GM23248 (cell line): ENCODE results near the gene ATP2B2. TPM values are rescaled to one million over a fixed set of nuclear protein-coding genes. Genes with fewer than 3 reads are reported as not detected.

ENCODE experiments used
- DNase-seq: peaks from one replicate; pipeline ENCODE4 v3.0.0-alpha.2; 2015
- H2AFZ ChIP-seq: fragments of 200-600 bp; sonication (generic); 2 replicates; pipeline ENCODE4 v1.6.1; 2016; ENCODE audit warnings: antibody characterized with exemption
- H3F3A ChIP-seq: fragments of 200-600 bp; sonication (generic); 2 replicates; pipeline ENCODE4 v1.6.1; 2016; ENCODE audit warnings: mild to moderate bottlenecking, antibody characterized with exemption, mixed run types; ENCODE audit not compliant: insufficient read depth
- H3K27ac ChIP-seq: fragments of 200-600 bp; sonication (generic); 2 replicates; pipeline ENCODE4 v1.5.1; 2016; ENCODE audit warnings: mild to moderate bottlenecking
- H3K27me3 ChIP-seq: fragments of 200-600 bp; sonication (generic); replicated peaks from 2 replicates; pipeline ENCODE4 v1.6.1; 2016; ENCODE audit warnings: mild to moderate bottlenecking; ENCODE audit not compliant: insufficient read depth
- H3K36me3 ChIP-seq: fragments of 200-600 bp; sonication (generic); 2 replicates; pipeline ENCODE4 v1.6.1; 2016; ENCODE audit warnings: low read depth, mild to moderate bottlenecking
- H3K4me1 ChIP-seq: fragments of 200-600 bp; sonication (generic); 2 replicates; pipeline ENCODE4 v1.6.1; 2016; ENCODE audit warnings: mild to moderate bottlenecking; ENCODE audit not compliant: insufficient read depth
- H3K4me2 ChIP-seq: fragments of 200-600 bp; sonication (generic); one replicate; pipeline ENCODE4 v1.6.1; 2016; ENCODE audit warnings: mild to moderate bottlenecking; ENCODE audit not compliant: unreplicated experiment
- H3K4me3 ChIP-seq: fragments of 200-600 bp; sonication (generic); 2 replicates; pipeline ENCODE4 v1.5.1; 2016; ENCODE audit warnings: mild to moderate bottlenecking
- H3K79me2 ChIP-seq: fragments of 200-600 bp; sonication (generic); 2 replicates; pipeline ENCODE4 v1.6.1; 2016; ENCODE audit warnings: mild to moderate bottlenecking; ENCODE audit not compliant: insufficient read depth
- H3K9ac ChIP-seq: fragments of 200-600 bp; sonication (generic); 2 replicates; pipeline ENCODE4 v1.6.1; 2016; ENCODE audit warnings: mild to moderate bottlenecking
- H3K9me2 ChIP-seq: fragments of 200-600 bp; sonication (generic); 2 replicates; pipeline ENCODE4 v1.6.1; 2016; ENCODE audit warnings: mixed run types, mild to moderate bottlenecking, moderate library complexity; ENCODE audit not compliant: insufficient read depth
- H3K9me3 ChIP-seq: fragments of 200-600 bp; sonication (generic); one replicate; pipeline ENCODE4 v1.6.1; 2017; ENCODE audit warnings: low read depth
- H4K20me1 ChIP-seq: fragments of 200-600 bp; sonication (generic); 2 replicates; pipeline ENCODE4 v1.6.0; 2016; ENCODE audit not compliant: insufficient read depth
- EZH2 ChIP-seq: fragments of 200-600 bp; sonication (generic); IDR thresholded peaks from 2 replicates; pipeline ENCODE4 v1.6.1; 2018; ENCODE audit warnings: antibody characterized with exemption, mild to moderate bottlenecking; ENCODE audit not compliant: insufficient read depth, poor library complexity, severe bottlenecking
- EZH2phosphoT487 ChIP-seq: fragments of 200-600 bp; sonication (generic); IDR thresholded peaks from 2 replicates; pipeline ENCODE4 v1.6.1; 2018; ENCODE audit warnings: antibody characterized with exemption, moderate library complexity, mild to moderate bottlenecking, low read depth; ENCODE audit not compliant: insufficient read depth
- WGBS, 2 experiments: methylation state at CpG; one replicate each; pipeline ENCODE4 v1.1.6; 2015 to 2017; ENCODE audit warnings: low lambda C conversion rate in 2 of 2, low coverage in 1 of 2; ENCODE audit errors: missing lambda C conversion rate in 2 of 2; 5-methylcytosine and 5-hydroxymethylcytosine counted together
- in situ Hi-C: fragments of 300-500 bp; cut with MboI; formaldehyde crosslinking; loops from 2 replicates; pipeline ENCODE4 v1.15.0; 2020
- polyA plus RNA-seq: library from polyadenylated mRNA; unstranded; fragments of >200 nt; fragmentation: Nextera tagmentation; extraction: Ambion mirVana; gene quantifications from 2 replicates; pipeline ENCODE4 v1.2.1, GENCODE V29; 2016
- total RNA-seq: library from RNA; depleted of rRNA; stranded (reverse); fragments of >200 nt; shearing (Covaris generic); gene quantifications from 2 replicates; pipeline ENCODE4 v1.2.3, GENCODE V29; 2014

ATP2B2 gene
- total and polyA plus RNA-seq, 2 experiments from 2014 or later = not detected

GRCh38 chr3:10533737-10534023 is 28.3 kb upstream of the ATP2B2 start:
- Histone ChIP-seq H3F3A (no peaks in the 10 kb centered on the region), H2AFZ (no peak overlapping the region), H3K9me3 (no peaks in the 10 kb centered on the region), H3K27me3 (peaks cover 8% of the 10 kb centered on the region), H3K36me3 (no peaks in the 10 kb centered on the region), H3K27ac (no peak overlapping the region), H3K9ac (no peak overlapping the region), H3K4me1 (no peaks in the 10 kb centered on the region), H3K4me2 (no peak overlapping the region), H3K79me2 (no peaks in the 10 kb centered on the region), H3K4me3 (no peak overlapping the region), H3K9me2 (no peaks in the 10 kb centered on the region), H4K20me1 (no peaks in the 10 kb centered on the region)
- in situ Hi-C loops = no loop called here
- DNase-seq = no peak
- TF ChIP-seq EZH2phosphoT487 (no peak), EZH2 (no peak)

GRCh38 chr3:10532939-10533736 is 27.8 kb upstream of the ATP2B2 start:
- DNase-seq = no peak
- no peak overlapping the region for H3K4me2 ChIP-seq
- no peaks in the 10 kb centered on the region for H3K9me2 ChIP-seq
- H3K27ac ChIP-seq = no peak overlapping the region
- in situ Hi-C loops = no loop called here
- no peak overlapping the region for H2AFZ ChIP-seq
- H3K79me2 ChIP-seq = no peaks in the 10 kb centered on the region
- WGBS, 2 experiments = 20 to 25% methylated on average over 7 of the region's 7 CpGs
- H3K36me3 ChIP-seq = no peaks in the 10 kb centered on the region
- H3K9ac ChIP-seq = no peak overlapping the region
- H3K9me3 ChIP-seq = no peaks in the 10 kb centered on the region
- H3K27me3 ChIP-seq = peaks cover 11% of the 10 kb centered on the region
- no peaks in the 10 kb centered on the region for H3K4me1 ChIP-seq
- H3F3A ChIP-seq = no peaks in the 10 kb centered on the region
- H3K4me3 ChIP-seq = no peak overlapping the region
- TF ChIP-seq EZH2 (no peak), EZH2phosphoT487 (no peak)
- H4K20me1 ChIP-seq = no peaks in the 10 kb centered on the region

DNA sequence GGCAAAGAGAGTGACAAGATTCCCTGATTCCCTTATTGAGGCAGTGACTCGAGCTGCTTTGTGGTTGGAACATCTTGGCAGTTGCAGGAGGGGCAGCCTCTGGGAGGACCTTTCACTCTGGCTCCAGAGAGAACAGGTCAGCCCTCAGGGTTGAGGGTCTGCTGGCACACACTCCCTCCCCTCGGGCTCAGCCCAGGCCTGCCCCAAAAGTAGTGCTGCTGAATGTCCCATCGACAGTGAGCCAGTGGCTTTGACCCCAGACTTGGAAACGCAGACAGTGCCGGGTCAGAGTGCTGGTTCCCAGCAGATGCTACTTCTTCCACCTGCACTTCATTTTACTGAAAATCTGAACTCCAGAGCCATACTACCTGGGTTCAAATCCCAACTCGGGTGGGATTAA is 25.6 kb upstream of the ATP2B2 start:
- no peaks in the 10 kb centered on the region for H3K9me2 ChIP-seq
- no peak overlapping the region for H3K27ac ChIP-seq
- H3K9ac ChIP-seq = no peak overlapping the region
- no peak overlapping the region for H3K4me3 ChIP-seq
- H3K27me3 ChIP-seq = peaks cover 11% of the 10 kb centered on the region
- H3K79me2 ChIP-seq = no peaks in the 10 kb centered on the region
- no peaks in the 10 kb centered on the region for H3K4me1 ChIP-seq
- no peaks in the 10 kb centered on the region for H3K9me3 ChIP-seq
- no peak for DNase-seq
- H3K36me3 ChIP-seq = no peaks in the 10 kb centered on the region
- H3K4me2 ChIP-seq = no peak overlapping the region
- H4K20me1 ChIP-seq = no peaks in the 10 kb centered on the region
- H2AFZ ChIP-seq = no peak overlapping the region
- 21 to 27% methylated on average over 6 of the region's 6 CpGs for WGBS, 2 experiments
- no peak for TF ChIP-seq EZH2
- TF ChIP-seq EZH2phosphoT487 = no peak
- H3F3A ChIP-seq = no peaks in the 10 kb centered on the region
- in situ Hi-C loops = no loop called here

- no peak overlapping the region for H2AFZ ChIP-seq
- no peaks in the 10 kb centered on the region for H3K4me1 ChIP-seq
- no peak overlapping the region for H3K4me2 ChIP-seq
- no peaks in the 10 kb centered on the region for H4K20me1 ChIP-seq
- no peak for DNase-seq
- H3K27me3 ChIP-seq = peaks cover 17% of the 10 kb centered on the region
- H3K79me2 ChIP-seq = no peaks in the 10 kb centered on the region
- no peaks in the 10 kb centered on the region for H3F3A ChIP-seq
- in situ Hi-C loops = no loop called here
- no peaks in the 10 kb centered on the region for H3K36me3 ChIP-seq
- TF ChIP-seq EZH2phosphoT487 = no peak
- TF ChIP-seq EZH2 = no peak
- no peak overlapping the region for H3K27ac ChIP-seq
- H3K9me3 ChIP-seq = no peaks in the 10 kb centered on the region
- 63 to 64% methylated on average over 13 of the region's 13 CpGs for WGBS, 2 experiments
- no peak overlapping the region for H3K4me3 ChIP-seq
- no peaks in the 10 kb centered on the region for H3K9me2 ChIP-seq
- H3K9ac ChIP-seq = no peak overlapping the region
These were observed 24.9 kb upstream of the ATP2B2 start for GRCh38 chr3:10530241-10530640.

DNA sequence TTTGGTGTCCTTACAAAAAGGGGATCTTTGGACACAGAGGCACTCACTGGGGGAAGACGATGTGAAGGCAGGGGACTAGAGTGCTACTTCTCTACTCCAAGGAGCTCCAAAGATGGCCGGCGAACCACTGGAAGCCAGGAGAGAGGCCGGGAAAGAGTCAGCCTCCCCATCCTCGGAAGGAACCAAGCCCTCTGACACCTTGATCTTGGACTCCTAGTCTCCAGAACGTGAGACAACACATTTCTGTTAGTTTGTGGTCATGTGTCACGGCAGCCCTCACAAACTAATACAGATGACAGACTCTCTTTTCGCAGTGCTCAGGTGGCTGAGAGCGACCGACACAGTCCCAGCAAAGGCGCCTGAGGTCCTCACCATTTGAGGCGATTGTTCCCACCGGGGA is 24.4 kb upstream of the ATP2B2 start:
- no peaks in the 10 kb centered on the region for H3K9me3 ChIP-seq
- H3K79me2 ChIP-seq = no peaks in the 10 kb centered on the region
- H4K20me1 ChIP-seq = no peaks in the 10 kb centered on the region
- no peak overlapping the region for H3K4me2 ChIP-seq
- 49% methylated on average over 13 of the region's 13 CpGs for WGBS, 2 experiments
- no peak overlapping the region for H3K27ac ChIP-seq
- H3K4me3 ChIP-seq = no peak overlapping the region
- H3K36me3 ChIP-seq = no peaks in the 10 kb centered on the region
- H3K9me2 ChIP-seq = no peaks in the 10 kb centered on the region
- H2AFZ ChIP-seq = no peak overlapping the region
- peaks cover 21% of the 10 kb centered on the region for H3K27me3 ChIP-seq
- no peak overlapping the region for H3K9ac ChIP-seq
- no peaks in the 10 kb centered on the region for H3K4me1 ChIP-seq
- no peak for DNase-seq
- in situ Hi-C loops = no loop called here
- TF ChIP-seq EZH2phosphoT487 (no peak), EZH2 (no peak)
- no peaks in the 10 kb centered on the region for H3F3A ChIP-seq
